OCI-LY7 (cell line): ENCODE data around the gene PLAC9.

Experiments used
- CTCF ChIP-seq: fragments of 200-600 bp; sonication (generic); conservative IDR thresholded peaks from 2 replicates; pipeline ENCODE4 v1.5.1; 2014; ENCODE audit warnings: mild to moderate bottlenecking, antibody characterized with exemption, low read length, moderate library complexity, mixed read lengths
- EZH2phosphoT487 ChIP-seq: fragments of 200-600 bp; sonication (generic); IDR thresholded peaks from 2 replicates; pipeline ENCODE4 v1.6.1; 2018; ENCODE audit warnings: low read depth, borderline replicate concordance, mild to moderate bottlenecking, mixed run types, antibody characterized with exemption, low read length, moderate library complexity, mixed read lengths

GRCh38 chr10:80144067-80144695 is 11.7 kb downstream of the PLAC9 start:
- no peak; the same call in 1 of the 2 replicates for TF ChIP-seq CTCF
- no peak for TF ChIP-seq EZH2phosphoT487
